ENCODE measurements around the gene EIF4G3.

The EIF4G3 gene

GRCh38 chr1:21165076-21165475 lies 11.6 kb downstream of the EIF4G3 start:
- Histone ChIP-seq H3K4me1 (ENCODE audit: insufficient read depth, low read length) (no peaks in the 10 kb centered on the region), H3K27ac (ENCODE audit: low read depth, low read length) (no peak overlapping the region), H3K4me3 (ENCODE audit: low read length) (no peak overlapping the region), H3K9ac (ENCODE audit: low read depth, low read length) (no peak overlapping the region), H3K36me3 (ENCODE audit: insufficient read depth, low read length) (peaks cover 58% of the 10 kb centered on the region), H3K27me3 (ENCODE audit: insufficient read depth, low read length) (no peaks in the 10 kb centered on the region), H3K9me3 (ENCODE audit: insufficient read depth, low read depth, low read length) (no peaks in the 10 kb centered on the region)
- 88% methylated on average over 2 of the region's 2 CpGs for WGBS

DNA sequence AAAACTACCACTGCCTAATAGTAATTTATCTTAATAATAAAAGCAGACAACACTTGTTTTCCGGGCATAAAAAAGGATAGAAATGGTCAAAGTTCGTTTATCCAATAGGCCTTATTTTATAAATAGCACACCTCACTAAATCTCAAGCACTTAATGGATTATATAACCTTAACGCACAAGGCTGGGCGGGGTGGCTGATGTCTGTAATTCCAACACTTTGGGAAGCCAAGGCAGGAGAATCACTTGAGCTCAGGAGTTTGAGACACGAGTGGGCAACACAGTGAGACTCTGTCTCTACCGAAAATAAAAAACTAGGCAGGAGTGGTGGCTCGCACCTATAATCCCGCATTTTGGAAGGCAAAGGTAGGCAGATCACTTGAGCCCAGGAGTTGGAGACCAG lies 12.4 kb downstream of the EIF4G3 start:
- WGBS, result 94% methylated on average over 8 of the region's 8 CpGs
- no peak overlapping the region for H3K4me3 ChIP-seq (ENCODE audit: low read length)

GRCh38 chr1:21162740-21163464 lies 13.8 kb downstream of the EIF4G3 start:
- H3K9ac ChIP-seq (ENCODE audit: low read depth, low read length), result no peak overlapping the region
- H3K27ac ChIP-seq (ENCODE audit: low read depth, low read length), result no peak overlapping the region
- H3K4me1 ChIP-seq (ENCODE audit: insufficient read depth, low read length), result no peaks in the 10 kb centered on the region
- no peaks in the 10 kb centered on the region for H3K9me3 ChIP-seq (ENCODE audit: insufficient read depth, low read depth, low read length)
- no peak overlapping the region for H3K4me3 ChIP-seq (ENCODE audit: low read length)
- H3K36me3 ChIP-seq (ENCODE audit: insufficient read depth, low read length), result peaks cover 46% of the 10 kb centered on the region
- no peaks in the 10 kb centered on the region for H3K27me3 ChIP-seq (ENCODE audit: insufficient read depth, low read length)

More for the DNA sequence above, 12.4 kb downstream of the EIF4G3 start:
- H3K27ac ChIP-seq (ENCODE audit: low read depth, low read length), result no peak overlapping the region
- no peaks in the 10 kb centered on the region for H3K9me3 ChIP-seq (ENCODE audit: insufficient read depth, low read depth, low read length)
- H3K36me3 ChIP-seq (ENCODE audit: insufficient read depth, low read length), result peaks cover 55% of the 10 kb centered on the region
- H3K9ac ChIP-seq (ENCODE audit: low read depth, low read length), result no peak overlapping the region
- H3K27me3 ChIP-seq (ENCODE audit: insufficient read depth, low read length), result no peaks in the 10 kb centered on the region
- no peaks in the 10 kb centered on the region for H3K4me1 ChIP-seq (ENCODE audit: insufficient read depth, low read length)

- no peak overlapping the region for H3K9ac ChIP-seq (ENCODE audit: low read depth, low read length)
- H3K4me3 ChIP-seq (ENCODE audit: low read length), result no peak overlapping the region
- peaks cover 36% of the 10 kb centered on the region for H3K36me3 ChIP-seq (ENCODE audit: insufficient read depth, low read length)
- 94% methylated on average over 4 of the region's 6 CpGs for WGBS
- H3K27me3 ChIP-seq (ENCODE audit: insufficient read depth, low read length), result no peaks in the 10 kb centered on the region
- no peak overlapping the region for H3K27ac ChIP-seq (ENCODE audit: low read depth, low read length)
- H3K9me3 ChIP-seq (ENCODE audit: insufficient read depth, low read depth, low read length), result no peaks in the 10 kb centered on the region
- H3K4me1 ChIP-seq (ENCODE audit: insufficient read depth, low read length), result no peaks in the 10 kb centered on the region
Observed at GRCh38 chr1:21161842-21162241, 14.9 kb downstream of the EIF4G3 start.

GRCh38 chr1:21160263-21160796 lies 16.4 kb downstream of the EIF4G3 start:
- Histone ChIP-seq H3K27ac (ENCODE audit: low read depth, low read length) (no peak overlapping the region), H3K36me3 (ENCODE audit: insufficient read depth, low read length) (peaks cover 27% of the 10 kb centered on the region), H3K4me3 (ENCODE audit: low read length) (no peak overlapping the region), H3K9ac (ENCODE audit: low read depth, low read length) (no peak overlapping the region), H3K9me3 (ENCODE audit: insufficient read depth, low read depth, low read length) (no peaks in the 10 kb centered on the region), H3K27me3 (ENCODE audit: insufficient read depth, low read length) (no peaks in the 10 kb centered on the region), H3K4me1 (ENCODE audit: insufficient read depth, low read length) (no peaks in the 10 kb centered on the region)
- WGBS, result 88% methylated on average over 3 of the region's 3 CpGs

DNA sequence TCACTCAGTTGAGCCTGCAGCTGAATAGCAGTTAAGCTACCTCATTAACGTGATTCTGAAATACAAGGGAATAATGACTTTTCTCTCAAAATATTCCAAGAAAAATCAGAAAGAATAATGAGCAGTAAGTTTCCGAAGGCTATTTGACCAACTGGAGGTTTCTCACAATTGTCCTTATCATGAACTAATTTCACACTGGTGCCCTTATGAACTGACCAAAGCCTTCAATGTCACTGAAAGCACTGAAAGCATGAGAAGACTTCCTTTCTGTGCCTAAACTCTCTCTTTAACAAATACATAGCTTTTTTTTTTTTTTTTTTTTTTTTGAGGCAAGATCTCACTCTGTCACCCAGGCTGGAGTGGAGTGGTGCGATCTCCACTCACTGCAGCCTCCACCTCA lies 18.8 kb downstream of the EIF4G3 start:
- peaks cover 22% of the 10 kb centered on the region for H3K36me3 ChIP-seq (ENCODE audit: insufficient read depth, low read length)
- H3K27ac ChIP-seq (ENCODE audit: low read depth, low read length), result no peak overlapping the region
- H3K27me3 ChIP-seq (ENCODE audit: insufficient read depth, low read length), result no peaks in the 10 kb centered on the region

DNA sequence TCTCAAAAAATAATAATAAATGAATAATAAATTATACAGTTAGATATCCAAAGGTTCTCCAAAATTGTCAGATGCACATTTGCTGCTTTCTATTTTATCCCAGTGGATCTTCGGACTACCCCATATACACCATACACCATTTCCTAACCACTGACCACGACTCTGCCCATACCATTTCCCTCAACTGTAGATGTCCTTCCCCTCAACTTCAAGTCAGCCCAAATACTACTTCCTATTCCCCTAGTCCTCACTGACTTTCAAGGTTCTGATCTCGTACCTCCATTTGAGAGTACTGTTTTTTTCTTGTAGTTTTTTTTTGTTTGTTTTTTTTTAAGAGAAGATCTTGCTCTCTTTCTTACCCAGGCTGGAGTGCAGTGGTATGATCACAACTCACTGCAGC lies 19.6 kb downstream of the EIF4G3 start:
- H3K27ac ChIP-seq (ENCODE audit: low read depth, low read length), result no peak overlapping the region
- H3K9ac ChIP-seq (ENCODE audit: low read depth, low read length), result no peak overlapping the region
- no peaks in the 10 kb centered on the region for H3K4me1 ChIP-seq (ENCODE audit: insufficient read depth, low read length)
- no peak overlapping the region for H3K4me3 ChIP-seq (ENCODE audit: low read length)
- no peaks in the 10 kb centered on the region for H3K9me3 ChIP-seq (ENCODE audit: insufficient read depth, low read depth, low read length)
- no peaks in the 10 kb centered on the region for H3K27me3 ChIP-seq (ENCODE audit: insufficient read depth, low read length)
- H3K36me3 ChIP-seq (ENCODE audit: insufficient read depth, low read length), result peaks cover 19% of the 10 kb centered on the region
- 96% methylated on average over 2 of the region's 3 CpGs for WGBS

More for the DNA sequence above, 18.8 kb downstream of the EIF4G3 start:
- no peak overlapping the region for H3K4me3 ChIP-seq (ENCODE audit: low read length)
- H3K9me3 ChIP-seq (ENCODE audit: insufficient read depth, low read depth, low read length), result no peaks in the 10 kb centered on the region
- no peaks in the 10 kb centered on the region for H3K4me1 ChIP-seq (ENCODE audit: insufficient read depth, low read length)
- no peak overlapping the region for H3K9ac ChIP-seq (ENCODE audit: low read depth, low read length)
- 62% methylated on average over 3 of the region's 3 CpGs for WGBS

GRCh38 chr1:21156019-21156418 lies 20.7 kb downstream of the EIF4G3 start:
- WGBS, result 95% methylated on average over 6 of the region's 6 CpGs
- Histone ChIP-seq H3K4me3 (ENCODE audit: low read length) (no peak overlapping the region), H3K9me3 (ENCODE audit: insufficient read depth, low read depth, low read length) (no peaks in the 10 kb centered on the region), H3K36me3 (ENCODE audit: insufficient read depth, low read length) (peaks cover 15% of the 10 kb centered on the region; the same call in 1 of the 2 replicates), H3K4me1 (ENCODE audit: insufficient read depth, low read length) (no peaks in the 10 kb centered on the region), H3K27me3 (ENCODE audit: insufficient read depth, low read length) (no peaks in the 10 kb centered on the region), H3K9ac (ENCODE audit: low read depth, low read length) (no peak overlapping the region), H3K27ac (ENCODE audit: low read depth, low read length) (no peak overlapping the region)

GRCh38 chr1:21154717-21155116 lies 22.0 kb downstream of the EIF4G3 start:
- H3K36me3 ChIP-seq (ENCODE audit: insufficient read depth, low read length), result peaks cover 9% of the 10 kb centered on the region; the same call in 1 of the 2 replicates
- H3K9me3 ChIP-seq (ENCODE audit: insufficient read depth, low read depth, low read length), result no peaks in the 10 kb centered on the region
- no peaks in the 10 kb centered on the region for H3K27me3 ChIP-seq (ENCODE audit: insufficient read depth, low read length)
- WGBS, result 91% methylated on average over 3 of the region's 3 CpGs
- no peak overlapping the region for H3K9ac ChIP-seq (ENCODE audit: low read depth, low read length)
- H3K27ac ChIP-seq (ENCODE audit: low read depth, low read length), result no peak overlapping the region
- H3K4me1 ChIP-seq (ENCODE audit: insufficient read depth, low read length), result peaks cover 4% of the 10 kb centered on the region; the same call in 1 of the 2 replicates
- no peak overlapping the region for H3K4me3 ChIP-seq (ENCODE audit: low read length)

- Histone ChIP-seq H3K36me3 (ENCODE audit: insufficient read depth, low read length) (peaks cover 18% of the 10 kb centered on the region), H3K27ac (ENCODE audit: low read depth, low read length) (no peak overlapping the region), H3K27me3 (ENCODE audit: insufficient read depth, low read length) (no peaks in the 10 kb centered on the region), H3K9me3 (ENCODE audit: insufficient read depth, low read depth, low read length) (no peaks in the 10 kb centered on the region), H3K4me1 (ENCODE audit: insufficient read depth, low read length) (peaks cover 4% of the 10 kb centered on the region; the same call in 1 of the 2 replicates), H3K9ac (ENCODE audit: low read depth, low read length) (no peak overlapping the region), H3K4me3 (ENCODE audit: low read length) (no peak overlapping the region)
- 92% methylated on average over 5 of the region's 6 CpGs for WGBS
Observed at GRCh38 chr1:21153388-21153787, 23.3 kb downstream of the EIF4G3 start.

GRCh38 chr1:21152423-21153100 lies 24.1 kb downstream of the EIF4G3 start:
- Histone ChIP-seq H3K9ac (ENCODE audit: low read depth, low read length) (no peak overlapping the region), H3K27ac (ENCODE audit: low read depth, low read length) (no peak overlapping the region), H3K27me3 (ENCODE audit: insufficient read depth, low read length) (no peaks in the 10 kb centered on the region), H3K4me1 (ENCODE audit: insufficient read depth, low read length) (peaks cover 4% of the 10 kb centered on the region; the same call in 1 of the 2 replicates), H3K4me3 (ENCODE audit: low read length) (no peak overlapping the region), H3K36me3 (ENCODE audit: insufficient read depth, low read length) (peaks cover 26% of the 10 kb centered on the region), H3K9me3 (ENCODE audit: insufficient read depth, low read depth, low read length) (no peaks in the 10 kb centered on the region)
- WGBS, result 90% methylated on average over 3 of the region's 4 CpGs
